Epithelial cell of proximal tubule (primary cell): ENCODE measurements around the gene HTR2B. TPM values are rescaled to one million over a fixed set of nuclear protein-coding genes. Genes with fewer than 3 reads are reported as not detected.

ENCODE experiments used
- DNase-seq: peaks from one replicate; pipeline ENCODE4 v3.0.0-alpha.2; 2011; ENCODE audit warnings: low read depth
- H3K4me3 ChIP-seq: 2 replicates; pipeline ENCODE4 v1.5.1; 2011; ENCODE audit warnings: low read depth, mild to moderate bottlenecking, low read length
- total RNA-seq: library from RNA; depleted of rRNA; stranded (reverse); fragments of >200 nt; gene quantifications from 2 replicates; pipeline ENCODE4 v1.2.3, GENCODE V29; 2015
- TF ChIP-seq, protein P1 (sequence below): conservative IDR thresholded peaks from 2 replicates; pipeline ENCODE4 v1.5.1; 2012; ENCODE audit warnings: low read depth, mild to moderate bottlenecking, low read length

HTR2B gene
- total RNA-seq, 1 donor from 2014 or later: not detected

DNA sequence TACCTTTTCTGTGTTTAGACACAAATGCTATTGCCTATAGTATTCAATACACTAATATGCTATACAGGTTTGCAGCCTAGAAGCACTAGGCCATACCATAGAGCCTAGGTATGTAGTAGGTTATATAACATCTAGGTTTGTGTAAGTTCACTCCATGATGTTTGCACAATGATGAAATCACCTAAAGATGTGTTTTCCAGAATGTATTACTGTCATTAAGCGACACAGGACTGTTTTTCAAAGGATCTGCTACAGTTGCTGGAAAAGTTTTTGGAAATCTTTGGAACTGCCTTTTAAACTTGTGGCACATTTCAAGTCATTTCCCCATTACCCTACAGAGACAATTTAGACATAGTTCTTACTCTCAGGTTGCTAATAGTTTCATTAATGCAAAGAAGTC, 58.9 kb downstream of the HTR2B start:
- TF ChIP-seq, protein P1, sequence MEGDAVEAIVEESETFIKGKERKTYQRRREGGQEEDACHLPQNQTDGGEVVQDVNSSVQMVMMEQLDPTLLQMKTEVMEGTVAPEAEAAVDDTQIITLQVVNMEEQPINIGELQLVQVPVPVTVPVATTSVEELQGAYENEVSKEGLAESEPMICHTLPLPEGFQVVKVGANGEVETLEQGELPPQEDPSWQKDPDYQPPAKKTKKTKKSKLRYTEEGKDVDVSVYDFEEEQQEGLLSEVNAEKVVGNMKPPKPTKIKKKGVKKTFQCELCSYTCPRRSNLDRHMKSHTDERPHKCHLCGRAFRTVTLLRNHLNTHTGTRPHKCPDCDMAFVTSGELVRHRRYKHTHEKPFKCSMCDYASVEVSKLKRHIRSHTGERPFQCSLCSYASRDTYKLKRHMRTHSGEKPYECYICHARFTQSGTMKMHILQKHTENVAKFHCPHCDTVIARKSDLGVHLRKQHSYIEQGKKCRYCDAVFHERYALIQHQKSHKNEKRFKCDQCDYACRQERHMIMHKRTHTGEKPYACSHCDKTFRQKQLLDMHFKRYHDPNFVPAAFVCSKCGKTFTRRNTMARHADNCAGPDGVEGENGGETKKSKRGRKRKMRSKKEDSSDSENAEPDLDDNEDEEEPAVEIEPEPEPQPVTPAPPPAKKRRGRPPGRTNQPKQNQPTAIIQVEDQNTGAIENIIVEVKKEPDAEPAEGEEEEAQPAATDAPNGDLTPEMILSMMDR: no peak
- H3K4me3 ChIP-seq: no peak overlapping the region
- no peak for DNase-seq

DNA sequence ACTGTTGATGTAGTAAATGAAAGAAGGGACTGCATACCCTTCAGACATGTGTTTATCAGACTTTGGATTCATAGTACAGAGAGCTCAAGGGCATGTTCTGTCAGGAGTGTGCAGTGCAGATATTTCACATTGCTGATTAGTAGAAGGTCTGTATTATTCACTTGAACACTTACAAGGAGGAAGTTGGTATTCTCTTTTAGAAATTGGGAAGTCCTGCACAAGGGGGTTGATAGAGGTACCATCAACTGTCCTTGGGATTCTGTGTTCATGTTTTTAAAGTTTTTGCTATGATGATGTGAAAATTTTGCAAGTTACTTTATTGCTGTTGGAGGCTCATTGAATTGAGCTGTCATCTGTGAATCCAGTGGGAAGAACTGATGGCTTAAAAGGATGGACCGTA, 61.5 kb downstream of the HTR2B start:
- H3K4me3 ChIP-seq: no peak overlapping the region
- TF ChIP-seq, protein P1: no peak
- DNase-seq: no peak

DNA sequence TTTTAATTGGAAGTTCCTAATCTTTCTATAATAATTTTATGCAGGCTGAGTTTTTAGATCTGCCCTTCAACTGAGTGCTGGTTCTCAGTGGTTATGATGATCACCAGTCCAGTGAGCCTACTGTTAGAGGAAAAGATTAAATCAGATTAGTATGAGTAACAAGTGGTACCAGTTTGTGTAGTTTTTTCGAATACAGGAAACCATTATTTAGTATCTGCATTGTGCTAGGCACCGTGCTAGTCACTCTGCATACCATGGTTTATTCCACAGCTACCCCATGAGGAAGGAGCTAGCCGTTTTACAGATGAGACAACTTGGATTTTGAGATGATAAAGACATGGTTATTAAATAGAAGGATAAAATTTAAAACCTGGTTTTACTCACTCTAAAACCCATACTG, 62.1 kb downstream of the HTR2B start:
- no peak for DNase-seq
- H3K4me3 ChIP-seq: no peak overlapping the region
- TF ChIP-seq, protein P1: no peak

DNA sequence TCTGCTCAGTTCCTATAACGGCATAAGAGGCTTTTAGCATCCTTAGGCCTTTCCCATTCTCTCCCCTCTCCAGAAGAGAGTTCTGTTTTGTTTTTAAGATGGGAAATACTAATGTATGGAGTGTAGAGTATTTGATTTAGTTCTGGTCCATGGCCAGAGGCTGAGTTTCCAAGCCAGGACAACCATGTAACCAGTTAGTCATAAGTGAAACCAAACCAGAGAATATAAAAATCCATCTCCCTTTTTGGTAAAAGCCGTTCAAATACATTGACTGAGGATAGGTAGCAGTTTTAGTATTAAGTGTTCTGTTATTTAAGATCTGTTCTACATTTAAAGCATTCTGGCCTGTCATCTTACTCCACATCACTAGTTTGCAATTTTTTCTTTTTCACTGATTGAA, 65.1 kb downstream of the HTR2B start:
- H3K4me3 ChIP-seq: no peak overlapping the region
- TF ChIP-seq, protein P1: no peak
- DNase-seq: no peak

DNA sequence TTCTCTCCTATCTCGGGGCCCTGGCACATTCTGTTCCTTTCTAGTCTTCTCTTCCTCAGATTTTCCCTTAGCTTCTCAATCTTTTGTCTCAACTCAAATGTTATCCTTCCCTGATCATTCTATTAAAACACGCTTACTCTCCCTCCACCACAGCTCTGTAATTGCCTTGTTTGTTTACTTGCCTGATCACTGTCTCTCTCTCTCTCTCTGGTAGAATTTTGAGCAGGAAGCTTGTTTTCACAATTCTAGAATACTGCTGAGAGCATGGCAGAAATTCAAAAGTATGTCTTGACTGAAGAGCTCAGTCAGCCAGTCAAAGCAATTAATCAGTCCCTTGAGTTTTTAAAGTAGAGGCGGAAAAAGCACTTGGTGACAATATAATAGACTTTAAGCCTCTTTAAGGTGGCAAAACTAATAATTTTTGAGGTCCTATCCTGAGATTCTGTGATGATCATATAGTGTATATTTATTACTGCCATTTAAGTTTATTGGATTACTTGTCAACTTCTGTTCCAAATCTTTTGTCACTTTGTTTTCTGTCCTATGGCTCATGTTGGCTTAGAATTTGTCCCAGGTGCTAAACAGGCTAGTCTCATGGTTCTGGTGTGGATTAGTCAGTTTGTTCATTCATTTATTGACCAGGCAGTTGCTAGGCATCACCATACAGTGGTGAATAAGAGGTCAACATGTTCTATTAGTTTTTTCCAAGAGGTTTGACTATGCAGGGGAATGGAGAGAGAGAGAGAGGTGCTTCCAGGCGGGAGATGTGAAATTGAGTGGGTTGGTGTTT, 65.9 kb downstream of the HTR2B start:
- H3K4me3 ChIP-seq: peak overlapping the region; percentile 3
- peak; percentile 65 for DNase-seq
- TF ChIP-seq, protein P1: no peak

Other genes with a start within 250 kb of the HTR2B start
- gene GPR55, start 199.8 kb downstream of the HTR2B start, total RNA-seq: not detected in 2 replicates
- gene SPATA3, start 128.9 kb downstream of the HTR2B start, total RNA-seq: not detected in 2 replicates
- gene C2orf72, start 87.5 kb downstream of the HTR2B start, total RNA-seq: 0.29 and 3.8 TPM in 2 replicates
- 87.3 and 128 TPM in 2 replicates for gene PSMD1, start 68.2 kb downstream of the HTR2B start, total RNA-seq
- gene ARMC9, start 73.6 kb upstream of the HTR2B start, total RNA-seq: 12.6 and 21.3 TPM in 2 replicates